Activated CD8-positive, alpha-beta memory T cell treated with anti-CD3 and anti-CD28 coated beads for 4 hours (primary cell): ENCODE results near the gene GPR183.
"Not testable (repeated sequence)": the region's sequence is repeated elsewhere in the genome, so short reads cannot be mapped to it uniquely, and the experiment has no call there.

Experiments used
- DNase-seq, 2 donors: peaks; one replicate each; pipeline ENCODE4 v3.0.0-alpha.2; 2020; ENCODE audit warnings: low read depth in 2 of 2

GPR183 gene

GRCh38 chr13:99269627-99270241, 37.5 kb downstream of the GPR183 start:
- DNase-seq: peak in 1 of 2 donors; percentile 20

DNA sequence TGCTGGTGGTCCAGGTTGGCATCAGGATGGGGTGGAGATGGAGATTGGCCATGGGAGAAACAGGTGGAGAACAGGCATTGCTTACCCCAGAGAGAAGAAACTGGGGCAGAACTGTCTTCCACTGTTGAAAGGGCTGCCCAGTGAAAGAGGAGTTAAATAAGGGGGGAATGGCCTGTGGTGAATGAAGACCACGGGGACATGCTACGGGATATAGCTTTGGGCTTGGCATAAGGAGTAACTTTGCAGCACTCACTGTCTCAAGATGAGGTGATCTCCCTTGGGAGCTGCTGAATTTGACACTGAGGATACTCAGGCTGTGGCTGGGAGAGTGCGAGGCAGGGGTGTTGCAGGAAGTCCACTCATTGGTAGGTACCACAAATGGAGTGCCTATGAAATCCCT, 38.4 kb downstream of the GPR183 start:
- no peak for DNase-seq

DNA sequence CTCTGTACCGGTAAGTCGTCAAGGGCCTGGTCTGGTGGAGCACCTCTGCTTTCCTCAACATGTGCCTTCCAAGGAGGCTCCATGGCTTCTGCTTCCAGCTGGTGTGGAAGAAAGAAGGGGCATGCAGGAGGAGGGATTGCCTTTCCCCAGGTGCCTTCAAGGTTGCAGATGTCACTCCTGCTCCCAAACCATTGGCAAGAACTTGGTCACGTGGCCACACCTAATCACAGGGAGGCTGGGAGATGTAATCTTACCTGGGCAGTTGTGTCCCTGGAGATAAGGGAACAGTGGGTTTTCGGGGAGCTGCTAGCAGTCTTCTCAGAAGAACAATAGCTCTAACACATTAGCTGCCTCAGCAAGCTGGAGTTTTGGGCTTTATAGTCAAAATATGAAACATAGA, 39.3 kb downstream of the GPR183 start:
- no peak for DNase-seq

- no peak for DNase-seq
These were observed 40.4 kb downstream of the GPR183 start for GRCh38 chr13:99266827-99267226.

DNA sequence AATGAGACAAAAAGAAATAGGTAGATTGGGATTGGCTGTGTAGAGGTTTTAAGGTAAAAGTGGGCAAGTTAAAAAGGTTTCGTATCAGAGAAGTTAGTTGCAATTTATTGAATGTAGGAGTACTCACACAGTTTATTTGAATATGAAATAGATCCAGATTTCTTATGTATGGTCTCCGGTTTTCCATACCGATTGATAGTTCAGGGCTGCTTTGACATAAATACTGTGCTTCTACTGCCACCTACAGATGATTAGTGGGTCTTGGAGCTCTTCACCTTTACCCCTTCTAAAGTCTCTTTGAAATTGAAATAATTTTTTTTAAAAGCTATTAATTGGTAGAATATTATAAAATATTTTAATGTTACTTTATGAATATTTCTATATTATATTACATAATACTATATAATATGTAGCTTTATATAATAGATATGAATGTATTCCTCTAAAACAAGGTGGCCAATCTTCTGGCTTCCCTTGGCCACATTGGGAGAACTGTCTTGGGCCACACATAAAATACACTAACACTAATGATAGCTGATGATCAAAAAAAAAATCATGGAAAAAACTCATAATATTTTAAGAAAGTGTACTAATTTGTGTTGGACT, 41.3 kb downstream of the GPR183 start:
- DNase-seq: no peak

- no peak for DNase-seq
These were observed 41.9 kb downstream of the GPR183 start for GRCh38 chr13:99265162-99265800.

- DNase-seq: no peak
These were observed 43.1 kb downstream of the GPR183 start for GRCh38 chr13:99264051-99264450.

- no peak for DNase-seq
These were observed 43.9 kb downstream of the GPR183 start for GRCh38 chr13:99263126-99263785.

GRCh38 chr13:99261059-99261458, 46.1 kb downstream of the GPR183 start:
- DNase-seq: no peak

DNA sequence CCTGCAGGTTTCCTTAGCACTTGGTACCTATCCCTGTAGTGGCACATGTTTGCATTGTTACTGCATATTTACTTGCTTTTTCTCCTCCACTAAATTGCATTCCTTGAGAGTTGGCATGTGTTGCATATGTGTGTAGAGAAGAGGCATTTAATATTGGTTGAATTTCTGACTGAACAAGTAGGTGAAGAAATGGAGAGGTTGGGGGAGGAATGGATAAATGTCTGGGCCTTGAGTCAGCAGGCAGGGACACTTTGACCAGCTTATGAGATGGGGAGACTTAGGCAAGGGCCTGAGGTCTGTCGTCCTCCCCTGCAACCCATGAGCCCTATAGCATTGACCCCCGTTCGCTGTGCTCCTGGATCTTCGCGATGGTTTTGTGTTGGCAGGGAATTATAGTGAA, 47.0 kb downstream of the GPR183 start:
- no peak for DNase-seq

DNA sequence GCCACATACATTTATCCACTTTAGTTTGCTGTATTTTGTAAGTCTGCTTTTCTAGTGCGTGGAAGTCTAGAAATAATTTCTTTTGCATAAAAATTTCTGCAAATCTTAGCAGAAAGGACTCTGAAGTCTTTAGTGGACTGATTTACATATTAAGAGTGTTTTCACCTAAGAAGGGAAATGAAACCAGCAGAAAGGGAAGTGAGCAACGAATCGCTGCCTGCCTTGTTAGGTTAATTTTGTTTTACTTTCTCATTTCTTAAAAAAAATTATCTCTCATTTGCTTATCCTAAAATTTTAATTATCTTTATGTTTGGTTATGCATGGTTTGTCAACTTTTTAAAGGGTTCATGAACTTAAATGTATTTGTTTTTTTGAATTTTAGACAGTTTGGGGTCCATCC, 48.3 kb downstream of the GPR183 start:
- no peak for DNase-seq

DNA sequence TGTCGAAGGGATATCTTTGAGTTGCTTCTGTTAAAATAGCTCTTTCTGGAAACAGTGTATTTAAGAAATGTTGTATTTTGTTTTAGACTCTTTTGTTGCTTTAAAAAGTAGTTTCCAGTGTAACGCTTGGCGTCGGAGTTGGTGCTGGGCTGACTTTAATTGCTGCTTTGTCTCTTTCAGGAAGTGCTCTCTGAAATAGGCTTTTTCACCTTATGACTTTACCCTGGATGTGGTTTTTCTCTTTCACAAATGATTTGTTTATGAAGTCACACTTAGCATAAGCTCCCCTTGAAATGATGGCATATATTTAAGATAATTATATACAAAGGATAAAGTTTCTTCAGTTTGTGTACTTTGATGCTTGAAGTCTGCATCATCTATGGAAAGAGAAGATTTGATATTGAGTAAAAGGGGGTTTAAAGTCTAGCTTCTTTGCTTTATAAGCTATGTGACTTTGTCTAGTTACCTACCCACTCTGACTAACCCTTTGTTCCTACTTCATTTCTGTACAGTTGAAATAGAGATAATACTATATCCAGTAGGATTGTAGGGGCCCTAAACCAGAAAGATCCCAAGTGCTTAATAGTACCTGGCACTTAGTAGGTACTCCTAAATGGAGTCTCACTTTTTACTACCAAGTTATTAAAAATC, 48.9 kb downstream of the GPR183 start, which contains the start of gene GPR18:
GPR18 (minus strand) TSS at position 170 of the 651 bp plus-strand sequence. CDS start 2,507 bp downstream, outside the sequence.
- no peak for DNase-seq

GRCh38 chr13:99257291-99257690, 49.9 kb downstream of the GPR183 start:
- no peak for DNase-seq

DNA sequence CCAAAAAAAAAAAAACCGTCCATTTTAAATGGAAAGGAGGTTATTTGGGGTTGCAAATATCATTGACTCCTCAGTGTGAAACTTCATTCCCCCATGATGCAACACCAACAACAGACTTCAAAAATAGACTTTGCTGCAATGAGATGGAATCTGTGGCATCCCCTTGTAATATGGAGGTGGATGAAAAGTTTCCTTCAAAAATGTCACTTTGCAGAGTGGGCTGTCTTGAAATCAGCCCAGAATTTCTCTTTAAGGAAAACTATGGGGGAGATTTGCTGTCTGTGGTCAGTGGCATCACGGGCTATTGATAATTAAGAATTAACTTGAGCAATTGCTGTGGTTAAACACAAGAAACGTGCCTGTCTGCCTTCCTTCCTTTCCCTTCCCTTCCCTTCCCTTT, 50.5 kb downstream of the GPR183 start:
- no peak for DNase-seq

DNA sequence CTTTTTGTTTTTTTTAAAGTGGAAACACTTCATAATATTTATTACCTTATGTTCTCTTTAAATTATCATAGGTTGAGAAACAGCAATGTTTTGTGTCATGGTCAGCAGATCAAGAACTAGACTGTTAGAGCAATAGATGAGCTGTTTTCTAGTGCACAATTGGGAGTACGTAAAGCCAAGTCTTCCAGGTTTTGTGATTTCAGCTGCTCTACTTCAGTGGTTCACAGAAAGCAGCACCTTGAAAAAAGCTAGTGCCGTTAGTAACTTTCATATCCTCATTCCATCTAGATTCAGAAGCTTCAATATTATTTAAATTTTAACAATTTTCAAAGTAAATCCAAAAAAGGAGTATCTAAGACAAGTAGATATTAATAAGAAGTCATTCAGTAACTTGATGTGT, 50.9 kb downstream of the GPR183 start:
- no peak for DNase-seq

- no peak for DNase-seq
These were observed 51.9 kb downstream of the GPR183 start for GRCh38 chr13:99255271-99255670.

DNA sequence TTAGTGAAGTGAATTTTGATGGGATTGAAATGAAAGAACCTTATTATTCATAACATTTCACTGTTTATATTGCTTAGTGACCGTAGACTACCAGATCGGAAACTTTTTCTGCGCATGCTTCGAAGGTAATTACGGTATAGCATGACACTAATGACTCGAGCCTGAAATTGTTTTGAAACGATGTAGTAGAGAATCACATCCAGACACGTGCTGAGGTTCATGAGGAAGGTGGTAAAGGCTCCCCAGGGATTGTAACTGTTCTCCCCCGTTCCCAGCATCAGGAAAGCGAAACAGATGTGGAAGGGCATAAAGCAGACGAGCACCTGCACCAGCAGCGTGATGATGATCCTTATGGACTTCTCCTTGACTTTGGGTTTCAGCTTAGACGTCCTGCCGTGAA, 52.4 kb downstream of the GPR183 start:
- no peak for DNase-seq

DNA sequence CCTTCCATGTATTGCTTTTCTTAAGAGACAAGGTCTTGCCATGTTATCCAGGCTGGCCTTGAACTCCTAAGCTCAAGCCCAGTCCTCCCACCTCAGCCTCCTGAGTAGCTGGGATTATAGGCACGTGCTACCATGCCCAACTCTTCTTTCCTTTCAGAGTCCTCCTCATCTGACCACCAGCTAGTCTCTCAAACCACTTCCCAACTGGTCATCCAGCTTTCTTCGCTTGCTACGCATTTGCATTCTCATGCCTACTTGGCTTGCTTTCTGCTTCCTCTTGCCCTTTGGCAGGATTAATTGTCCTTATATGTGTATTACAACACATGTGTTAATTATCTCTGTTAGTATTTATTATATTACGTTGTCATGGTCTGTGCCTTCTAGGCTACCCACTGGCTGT, 55.3 kb downstream of the GPR183 start:
- no peak for DNase-seq

GRCh38 chr13:99250982-99251825, 56.0 kb downstream of the GPR183 start:
- DNase-seq: no peak

GRCh38 chr13:99249606-99250005, 57.6 kb downstream of the GPR183 start:
- DNase-seq: not testable (repeated sequence)

GRCh38 chr13:99249178-99249577, 58.0 kb downstream of the GPR183 start:
- DNase-seq: not testable (repeated sequence)
